GM12874 (cell line): ENCODE results near the gene PCYT1B.

Experiments
- TF ChIP-seq, protein P1 (sequence below): IDR thresholded peaks from 2 replicates; pipeline ENCODE4 v1.5.1; 2011; ENCODE audit warnings: low read depth, mild to moderate bottlenecking, control low read depth, low read length, moderate library complexity; ENCODE audit not compliant: insufficient read depth

PCYT1B gene

GRCh38 chrX:24561121-24561520 lies 86.0 kb downstream of the PCYT1B start:
- TF ChIP-seq, protein P1, sequence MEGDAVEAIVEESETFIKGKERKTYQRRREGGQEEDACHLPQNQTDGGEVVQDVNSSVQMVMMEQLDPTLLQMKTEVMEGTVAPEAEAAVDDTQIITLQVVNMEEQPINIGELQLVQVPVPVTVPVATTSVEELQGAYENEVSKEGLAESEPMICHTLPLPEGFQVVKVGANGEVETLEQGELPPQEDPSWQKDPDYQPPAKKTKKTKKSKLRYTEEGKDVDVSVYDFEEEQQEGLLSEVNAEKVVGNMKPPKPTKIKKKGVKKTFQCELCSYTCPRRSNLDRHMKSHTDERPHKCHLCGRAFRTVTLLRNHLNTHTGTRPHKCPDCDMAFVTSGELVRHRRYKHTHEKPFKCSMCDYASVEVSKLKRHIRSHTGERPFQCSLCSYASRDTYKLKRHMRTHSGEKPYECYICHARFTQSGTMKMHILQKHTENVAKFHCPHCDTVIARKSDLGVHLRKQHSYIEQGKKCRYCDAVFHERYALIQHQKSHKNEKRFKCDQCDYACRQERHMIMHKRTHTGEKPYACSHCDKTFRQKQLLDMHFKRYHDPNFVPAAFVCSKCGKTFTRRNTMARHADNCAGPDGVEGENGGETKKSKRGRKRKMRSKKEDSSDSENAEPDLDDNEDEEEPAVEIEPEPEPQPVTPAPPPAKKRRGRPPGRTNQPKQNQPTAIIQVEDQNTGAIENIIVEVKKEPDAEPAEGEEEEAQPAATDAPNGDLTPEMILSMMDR: peak; percentile 13; the same call in 1 of the 2 replicates

- TF ChIP-seq, protein P1: no peak
These were observed 94.1 kb downstream of the PCYT1B start for GRCh38 chrX:24553011-24553410.

DNA sequence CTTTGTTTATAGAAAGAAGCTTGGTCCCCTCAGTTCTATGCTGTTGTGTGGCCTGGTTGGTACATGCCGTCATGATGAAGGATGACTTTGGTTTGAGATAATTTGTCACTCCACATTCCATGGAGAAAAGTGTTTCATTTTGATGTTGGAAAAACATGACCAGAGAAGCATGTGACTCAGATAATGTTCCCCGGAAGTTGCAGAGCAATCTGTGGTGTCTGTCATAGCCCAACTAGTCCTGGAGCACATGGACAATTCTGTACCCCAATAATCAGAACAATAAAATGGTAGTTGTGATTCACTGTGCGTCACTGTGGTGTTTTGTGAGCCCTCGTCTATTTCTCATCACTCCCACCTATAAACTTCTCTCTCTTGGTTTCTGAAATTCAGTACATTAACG lies 97.0 kb downstream of the PCYT1B start:
- TF ChIP-seq, protein P1: no peak

DNA sequence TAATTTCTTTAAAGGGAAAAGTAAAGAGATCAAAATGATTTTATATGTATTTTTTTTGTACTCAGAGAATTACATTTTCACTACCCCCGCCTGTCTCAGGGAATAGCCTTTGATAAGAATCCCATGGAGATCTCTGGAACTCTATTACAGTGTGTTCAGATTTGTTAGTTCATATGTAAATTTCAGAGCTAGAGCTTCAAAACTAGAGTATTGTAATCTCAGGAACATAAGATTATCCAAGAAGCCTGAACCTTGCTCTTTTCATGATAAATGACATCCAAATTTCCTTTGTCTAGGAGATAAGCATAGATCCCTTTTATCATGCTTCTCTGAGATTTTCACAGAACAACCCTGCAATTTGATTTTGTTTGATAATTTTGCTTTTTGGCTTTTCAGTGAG lies 99.2 kb downstream of the PCYT1B start:
- TF ChIP-seq, protein P1: no peak

- TF ChIP-seq, protein P1: no peak
These were observed 104.4 kb downstream of the PCYT1B start for GRCh38 chrX:24542756-24543155.

DNA sequence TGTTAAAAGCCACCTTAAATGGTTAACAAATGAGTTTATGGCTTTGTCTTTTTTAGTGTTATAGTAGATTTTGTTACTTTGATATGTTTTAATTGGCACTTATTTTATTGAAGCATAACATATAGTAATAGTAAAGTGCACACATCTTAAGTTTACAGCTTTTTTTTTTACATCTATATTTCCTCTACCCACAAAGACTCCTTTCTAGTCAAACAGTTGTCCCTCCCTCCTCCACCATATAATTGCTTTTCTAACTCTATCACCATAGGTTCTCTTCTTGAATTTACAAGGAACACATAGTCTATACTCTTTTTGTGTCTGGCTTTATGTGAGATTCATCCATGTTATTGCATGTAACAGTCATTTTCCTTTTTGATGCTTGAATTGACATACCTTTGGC lies 110.6 kb downstream of the PCYT1B start:
- TF ChIP-seq, protein P1: no peak

DNA sequence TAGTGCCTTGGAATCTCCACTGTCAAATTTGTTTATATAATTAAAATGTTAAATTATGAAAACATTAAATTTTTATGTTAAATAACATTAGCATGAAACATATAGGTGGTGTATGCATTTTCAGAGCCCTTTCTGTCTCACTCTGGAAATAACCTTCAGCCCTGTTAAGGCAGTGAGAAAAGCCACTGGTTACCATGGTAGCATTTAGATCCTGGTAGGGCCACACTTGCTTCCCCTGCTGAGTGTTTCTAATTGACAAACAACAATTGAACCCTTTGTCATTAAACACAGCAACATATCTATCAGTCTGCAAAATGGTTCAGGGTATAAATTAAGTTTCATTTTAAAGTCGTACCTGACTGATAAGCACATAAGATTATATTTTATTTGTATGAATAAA lies 118.5 kb downstream of the PCYT1B start:
- TF ChIP-seq, protein P1: no peak

- TF ChIP-seq, protein P1: no peak
These were observed 120.5 kb downstream of the PCYT1B start for GRCh38 chrX:24526616-24527015.
